CD4-positive, alpha-beta T cell treated with Interferon alpha-2 for 1 hour (primary cell): ENCODE data around the gene DCBLD1.
"Not testable (repeated sequence)": the region's sequence is repeated elsewhere in the genome, so short reads cannot be mapped to it uniquely, and the experiment has no call there.

Experiments used
- DNase-seq, 2 donors: peaks; one replicate each; pipeline ENCODE4 v3.0.0-alpha.2; 2020 to 2022

The DCBLD1 gene

GRCh38 chr6:117503211-117503610 lies 20.7 kb downstream of the DCBLD1 start:
- DNase-seq, result no peak

DNA sequence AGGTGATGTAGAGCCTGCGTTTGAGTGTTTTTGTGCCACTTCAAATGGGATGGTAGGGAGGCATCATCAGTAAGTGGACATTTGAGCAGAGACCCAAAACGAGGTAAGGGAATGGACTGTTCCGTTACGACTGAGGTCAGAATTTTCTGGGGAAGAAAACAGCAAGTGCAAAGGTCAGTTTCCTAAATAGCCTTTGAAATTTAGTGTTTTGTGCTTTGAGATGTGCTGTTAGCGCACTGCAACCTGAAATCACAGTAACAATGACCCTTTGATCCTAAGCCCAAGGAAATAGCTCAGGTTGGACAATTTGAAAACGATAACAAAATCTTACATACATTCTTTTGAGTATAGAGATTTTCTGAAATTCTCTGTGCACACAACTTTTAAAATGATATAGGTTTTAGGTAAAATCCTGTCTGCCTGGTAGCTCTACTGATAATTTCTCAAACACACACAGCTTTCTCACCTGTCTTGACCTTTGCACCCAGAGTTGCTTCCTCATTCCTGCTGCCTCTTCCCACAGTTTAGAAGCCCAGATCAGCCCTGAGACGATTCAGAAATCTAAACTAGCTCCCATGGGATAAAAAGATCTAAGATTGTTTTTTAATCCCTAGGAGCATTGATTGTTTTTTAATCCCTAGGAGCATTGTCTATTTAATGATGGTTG lies 22.1 kb downstream of the DCBLD1 start:
- DNase-seq, result no peak

- DNase-seq, result no peak
Measured at GRCh38 chr6:117505311-117505710, 22.8 kb downstream of the DCBLD1 start.

DNA sequence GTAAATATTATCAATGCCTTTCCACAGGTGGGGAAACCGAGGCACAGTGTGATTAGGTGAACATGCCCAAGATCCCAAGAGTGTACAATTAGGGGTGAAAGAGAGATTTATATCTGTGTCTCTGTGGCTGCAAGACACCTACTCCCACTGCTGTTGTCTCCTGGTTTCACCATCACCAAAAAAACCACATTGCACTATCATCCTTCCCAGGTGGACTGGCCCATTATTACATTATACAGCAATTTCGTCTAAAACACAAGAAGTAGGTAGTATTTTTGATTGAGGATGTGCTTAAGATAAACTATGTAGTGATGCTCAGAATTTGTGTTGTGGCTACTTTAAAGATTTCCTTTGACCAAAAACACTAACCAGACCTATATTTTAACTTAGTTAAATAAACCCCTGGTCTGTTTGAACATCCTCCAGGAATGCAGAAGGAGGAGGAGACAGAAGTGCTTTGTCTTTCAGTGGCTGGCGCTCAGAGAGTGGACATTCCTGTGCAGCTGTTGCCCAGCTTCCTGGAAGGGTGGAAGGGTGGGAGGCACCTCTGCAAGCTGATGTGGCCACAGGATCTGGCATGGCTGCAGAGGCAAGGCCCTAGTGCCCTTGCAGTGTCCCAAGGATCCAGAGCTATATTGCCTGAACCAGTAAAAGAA lies 23.8 kb downstream of the DCBLD1 start:
- DNase-seq, result no peak

- no peak for DNase-seq
Measured at GRCh38 chr6:117506907-117507306, 24.4 kb downstream of the DCBLD1 start.

GRCh38 chr6:117508450-117508971 lies 26.0 kb downstream of the DCBLD1 start:
- DNase-seq, result no peak

- no peak for DNase-seq
Measured at GRCh38 chr6:117509021-117509420, 26.5 kb downstream of the DCBLD1 start.

GRCh38 chr6:117512056-117512828 lies 29.8 kb downstream of the DCBLD1 start:
- no peak for DNase-seq

- DNase-seq, result no peak
Measured at GRCh38 chr6:117512987-117513573, 30.6 kb downstream of the DCBLD1 start.

GRCh38 chr6:117513778-117514365 lies 31.4 kb downstream of the DCBLD1 start:
- no peak for DNase-seq

GRCh38 chr6:117514655-117515054 lies 32.2 kb downstream of the DCBLD1 start:
- DNase-seq, result no peak

DNA sequence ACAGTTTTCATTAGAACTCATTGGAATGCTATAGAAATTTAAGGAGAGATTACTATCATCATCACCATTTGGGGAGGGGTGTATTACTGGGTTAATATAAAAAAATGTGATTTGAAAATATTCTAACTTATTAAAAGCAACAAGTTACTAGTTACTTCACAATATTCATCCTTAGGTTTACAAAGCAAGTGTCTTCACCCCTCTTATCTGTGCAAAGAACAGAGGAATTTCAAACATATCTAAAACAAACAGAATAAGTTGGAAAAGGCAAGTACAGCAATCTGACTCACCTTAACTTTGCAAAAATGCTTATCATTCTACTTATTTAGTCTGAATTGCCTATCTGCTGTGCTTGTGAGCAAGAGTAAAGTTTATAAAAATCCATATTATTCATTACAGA lies 32.9 kb downstream of the DCBLD1 start:
- DNase-seq, result no peak

DNA sequence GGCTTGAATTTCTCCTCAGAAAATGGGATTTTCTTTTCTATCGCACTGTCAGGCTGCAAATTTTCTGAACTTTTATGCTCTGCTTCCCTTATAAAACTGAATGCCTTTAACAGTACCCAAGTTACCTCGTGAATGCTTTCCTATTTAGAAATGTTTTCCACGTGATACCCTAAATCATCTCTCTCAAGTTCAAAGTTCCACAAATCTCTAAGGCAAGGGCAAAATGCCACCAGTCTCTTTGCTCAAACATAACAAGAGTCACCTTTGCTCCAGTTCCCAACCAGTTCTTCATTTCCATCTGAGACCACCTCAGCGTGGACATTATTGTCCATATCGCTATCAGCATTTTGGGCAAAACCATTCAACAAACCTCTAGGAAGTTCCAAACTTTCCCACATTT lies 35.5 kb downstream of the DCBLD1 start:
- DNase-seq, result not testable (repeated sequence)

DNA sequence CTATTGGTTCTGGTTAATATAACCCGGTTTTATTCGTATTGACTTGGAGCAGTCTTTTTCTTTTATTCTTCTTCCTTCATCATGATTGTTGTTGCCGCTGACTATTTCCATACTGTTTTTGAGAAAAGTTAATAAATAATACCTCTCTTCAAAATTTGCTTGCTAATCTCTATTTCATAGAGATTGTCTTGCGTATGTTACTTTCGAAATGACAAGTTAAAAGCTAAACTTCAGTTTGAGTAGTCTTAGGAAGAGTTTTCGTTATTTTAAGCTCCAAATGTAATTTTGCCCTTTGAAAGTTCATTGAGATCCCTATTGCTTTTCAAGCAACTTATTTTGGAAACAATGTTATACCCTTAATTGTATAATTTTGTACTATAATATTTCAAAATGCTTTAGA lies 36.4 kb downstream of the DCBLD1 start:
- no peak for DNase-seq

DNA sequence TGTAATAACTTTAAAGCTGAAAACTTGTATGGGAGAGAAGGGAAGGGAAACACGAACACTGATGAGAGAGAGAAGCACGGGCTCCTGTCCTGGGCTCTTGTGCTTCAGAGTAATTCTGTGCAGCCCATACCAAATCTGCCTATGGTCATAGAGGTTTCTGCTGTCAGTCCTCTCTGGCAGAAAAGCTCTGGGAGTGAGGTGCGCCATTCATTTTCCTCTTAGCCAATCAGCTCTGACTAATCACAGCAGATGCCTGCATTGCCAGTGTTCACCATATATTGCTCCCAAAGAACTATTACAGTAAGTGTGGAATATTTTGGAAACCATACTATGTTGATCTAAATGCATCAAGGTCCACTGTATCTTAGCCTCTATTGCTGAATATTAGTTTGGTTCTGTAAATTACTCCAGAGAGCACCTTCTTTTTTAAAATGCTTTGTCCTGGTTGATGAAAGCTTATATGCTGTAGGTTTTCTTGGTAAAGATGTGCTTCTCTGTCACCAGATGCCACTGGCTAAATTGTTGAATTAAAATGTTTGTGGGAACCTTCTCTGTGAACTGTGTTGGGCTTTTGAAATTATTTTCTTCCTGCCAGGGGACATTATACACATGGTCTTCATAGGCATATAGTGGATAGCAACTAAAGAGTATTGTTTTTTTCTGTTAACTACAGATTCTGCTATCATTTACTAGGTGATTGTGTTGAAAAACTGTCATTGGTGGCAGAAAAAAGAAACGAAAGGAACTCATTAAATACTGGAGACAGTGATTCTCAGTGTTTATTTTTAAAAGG lies 38.3 kb downstream of the DCBLD1 start:
- DNase-seq, result no peak

GRCh38 chr6:117521791-117522502 lies 39.5 kb downstream of the DCBLD1 start:
- no peak for DNase-seq

DNA sequence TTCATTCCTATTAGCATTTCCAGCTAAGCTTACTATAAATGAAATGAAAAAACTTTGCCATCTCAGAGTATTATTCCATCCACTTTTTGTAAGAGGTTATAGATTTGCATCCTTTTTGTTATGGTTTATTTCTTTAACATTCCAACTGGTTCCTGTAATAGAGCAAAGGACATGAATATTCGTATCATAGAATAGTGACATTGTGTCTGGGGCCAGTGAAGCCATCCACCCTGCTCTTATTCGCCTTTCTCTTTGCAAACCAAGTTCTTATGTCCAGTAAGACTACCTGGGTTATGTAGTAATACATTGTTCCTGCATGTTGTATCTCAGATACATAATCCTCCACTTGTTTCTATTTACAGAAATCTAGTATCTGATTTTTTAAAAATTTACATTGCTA lies 43.1 kb downstream of the DCBLD1 start:
- no peak for DNase-seq

- DNase-seq, result no peak
Measured at GRCh38 chr6:117530467-117531242, 48.2 kb downstream of the DCBLD1 start.

DNA sequence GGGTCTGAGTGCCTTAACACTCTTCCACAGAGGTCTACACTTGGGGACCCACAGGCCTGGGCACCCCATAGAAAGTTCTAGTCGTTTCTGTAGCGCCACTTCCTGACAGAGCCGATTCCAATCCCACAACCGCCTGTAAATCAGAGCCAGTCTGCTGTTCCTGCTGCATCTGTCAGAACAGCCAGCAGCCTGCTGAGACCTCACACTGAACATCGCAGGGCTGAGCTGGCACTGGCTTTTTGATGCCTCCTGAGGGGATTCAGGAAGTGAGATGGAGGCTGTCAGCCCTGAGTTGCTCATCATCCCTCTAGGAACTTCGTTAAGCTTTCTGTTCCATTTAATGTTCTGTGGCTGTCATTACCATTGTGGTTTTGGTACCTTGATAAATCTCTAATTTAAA lies 48.9 kb downstream of the DCBLD1 start:
- no peak for DNase-seq
